ENCODE measurements around the gene TLCD3B.
A peak's percentile ranks its signal among the peaks of the same experiment; 100 is the strongest.

- TF ChIP-seq, protein P1, sequence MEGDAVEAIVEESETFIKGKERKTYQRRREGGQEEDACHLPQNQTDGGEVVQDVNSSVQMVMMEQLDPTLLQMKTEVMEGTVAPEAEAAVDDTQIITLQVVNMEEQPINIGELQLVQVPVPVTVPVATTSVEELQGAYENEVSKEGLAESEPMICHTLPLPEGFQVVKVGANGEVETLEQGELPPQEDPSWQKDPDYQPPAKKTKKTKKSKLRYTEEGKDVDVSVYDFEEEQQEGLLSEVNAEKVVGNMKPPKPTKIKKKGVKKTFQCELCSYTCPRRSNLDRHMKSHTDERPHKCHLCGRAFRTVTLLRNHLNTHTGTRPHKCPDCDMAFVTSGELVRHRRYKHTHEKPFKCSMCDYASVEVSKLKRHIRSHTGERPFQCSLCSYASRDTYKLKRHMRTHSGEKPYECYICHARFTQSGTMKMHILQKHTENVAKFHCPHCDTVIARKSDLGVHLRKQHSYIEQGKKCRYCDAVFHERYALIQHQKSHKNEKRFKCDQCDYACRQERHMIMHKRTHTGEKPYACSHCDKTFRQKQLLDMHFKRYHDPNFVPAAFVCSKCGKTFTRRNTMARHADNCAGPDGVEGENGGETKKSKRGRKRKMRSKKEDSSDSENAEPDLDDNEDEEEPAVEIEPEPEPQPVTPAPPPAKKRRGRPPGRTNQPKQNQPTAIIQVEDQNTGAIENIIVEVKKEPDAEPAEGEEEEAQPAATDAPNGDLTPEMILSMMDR (IDR thresholded peaks at IDR 0.05 in 2 of 3, conservative IDR thresholded peaks at IDR 0.05 in 1 of 3; ENCODE audit: insufficient read depth in 2 of 3, low read depth in 1 of 3, low read length in 3 of 3) = no peak
- no peak for TF ChIP-seq CREB5 (CRISPR knock-in tag; IDR thresholded peaks at IDR 0.05)
- no peak for TF ChIP-seq ZNF347 (CRISPR knock-in tag; IDR thresholded peaks at IDR 0.05; ENCODE audit: low read depth)
- TF ChIP-seq TEAD4 (IDR thresholded peaks at IDR 0.05; ENCODE audit: low read length) = no peak
- TF ChIP-seq TEAD4 (CRISPR knock-in tag; IDR thresholded peaks at IDR 0.05; ENCODE audit: borderline replicate concordance) = no peak
- TF ChIP-seq, protein P2, sequence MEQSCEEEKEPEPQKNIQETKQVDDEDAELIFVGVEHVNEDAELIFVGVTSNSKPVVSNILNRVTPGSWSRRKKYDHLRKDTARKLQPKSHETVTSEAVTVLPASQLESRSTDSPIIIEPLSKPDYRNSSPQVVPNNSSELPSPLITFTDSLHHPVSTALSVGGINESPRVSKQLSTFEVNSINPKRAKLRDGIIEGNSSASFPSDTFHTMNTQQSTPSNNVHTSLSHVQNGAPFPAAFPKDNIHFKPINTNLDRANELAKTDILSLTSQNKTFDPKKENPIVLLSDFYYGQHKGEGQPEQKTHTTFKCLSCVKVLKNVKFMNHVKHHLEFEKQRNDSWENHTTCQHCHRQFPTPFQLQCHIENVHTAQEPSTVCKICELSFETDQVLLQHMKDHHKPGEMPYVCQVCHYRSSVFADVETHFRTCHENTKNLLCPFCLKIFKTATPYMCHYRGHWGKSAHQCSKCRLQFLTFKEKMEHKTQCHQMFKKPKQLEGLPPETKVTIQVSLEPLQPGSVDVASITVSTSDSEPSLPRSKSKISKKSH (CRISPR knock-in tag; IDR thresholded peaks at IDR 0.05) = no peak
- no peak for TF ChIP-seq CBFB (CRISPR knock-in tag; IDR thresholded peaks at IDR 0.05)
- no peak; the same call in 1 of the 2 replicates for TF ChIP-seq TARDBP (IDR thresholded peaks at IDR 0.05)
- TF ChIP-seq, protein P3, sequence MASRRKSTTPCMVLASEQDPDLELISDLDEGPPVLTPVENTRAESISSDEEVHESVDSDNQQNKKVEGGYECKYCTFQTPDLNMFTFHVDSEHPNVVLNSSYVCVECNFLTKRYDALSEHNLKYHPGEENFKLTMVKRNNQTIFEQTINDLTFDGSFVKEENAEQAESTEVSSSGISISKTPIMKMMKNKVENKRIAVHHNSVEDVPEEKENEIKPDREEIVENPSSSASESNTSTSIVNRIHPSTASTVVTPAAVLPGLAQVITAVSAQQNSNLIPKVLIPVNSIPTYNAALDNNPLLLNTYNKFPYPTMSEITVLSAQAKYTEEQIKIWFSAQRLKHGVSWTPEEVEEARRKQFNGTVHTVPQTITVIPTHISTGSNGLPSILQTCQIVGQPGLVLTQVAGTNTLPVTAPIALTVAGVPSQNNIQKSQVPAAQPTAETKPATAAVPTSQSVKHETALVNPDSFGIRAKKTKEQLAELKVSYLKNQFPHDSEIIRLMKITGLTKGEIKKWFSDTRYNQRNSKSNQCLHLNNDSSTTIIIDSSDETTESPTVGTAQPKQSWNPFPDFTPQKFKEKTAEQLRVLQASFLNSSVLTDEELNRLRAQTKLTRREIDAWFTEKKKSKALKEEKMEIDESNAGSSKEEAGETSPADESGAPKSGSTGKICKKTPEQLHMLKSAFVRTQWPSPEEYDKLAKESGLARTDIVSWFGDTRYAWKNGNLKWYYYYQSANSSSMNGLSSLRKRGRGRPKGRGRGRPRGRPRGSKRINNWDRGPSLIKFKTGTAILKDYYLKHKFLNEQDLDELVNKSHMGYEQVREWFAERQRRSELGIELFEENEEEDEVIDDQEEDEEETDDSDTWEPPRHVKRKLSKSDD (conservative IDR thresholded peaks at IDR 0.05; ENCODE audit: low read length) = peak; percentile 59; the same call in 1 of the 2 replicates
- TF ChIP-seq SIN3A (IDR thresholded peaks at IDR 0.05; ENCODE audit: borderline replicate concordance in 2 of 2, control insufficient read depth in 1 of 2, low read depth in 2 of 2, low read length in 2 of 2) = peak in 1 of 2 experiments; percentile 58; a peak in 1 of 4 replicates
- no peak for TF ChIP-seq EP300 (IDR thresholded peaks at IDR 0.05; ENCODE audit: low read length)
- TF ChIP-seq YY1 (IDR thresholded peaks at IDR 0.05; ENCODE audit: borderline replicate concordance in 1 of 3, control insufficient read depth in 1 of 3, extremely low read depth in 1 of 3, insufficient read depth in 3 of 3, insufficient read length in 1 of 3, insufficient replicate concordance in 2 of 3, low read depth in 1 of 3, low read length in 2 of 3) = peak; percentile 88 to 97 (median 95)
- TF ChIP-seq MAX (CRISPR knock-in tag; IDR thresholded peaks at IDR 0.05) = no peak
- TF ChIP-seq PTRF (tag; IDR thresholded peaks at IDR 0.05) = no peak
These were observed 34.9 kb downstream of the TLCD3B start, which contains the start of gene INO80E for GRCh38 chr16:29995911-29996765.

Measured in K562 (cell line).